ENCODE results near the gene FOXJ3. TPM values are rescaled to one million over a fixed set of nuclear protein-coding genes. Genes with fewer than 3 reads are reported as not detected.

The FOXJ3 gene
- total and polyA plus RNA-seq, 9 donors: 18.7 to 59.0 (median 49.4) TPM

DNA sequence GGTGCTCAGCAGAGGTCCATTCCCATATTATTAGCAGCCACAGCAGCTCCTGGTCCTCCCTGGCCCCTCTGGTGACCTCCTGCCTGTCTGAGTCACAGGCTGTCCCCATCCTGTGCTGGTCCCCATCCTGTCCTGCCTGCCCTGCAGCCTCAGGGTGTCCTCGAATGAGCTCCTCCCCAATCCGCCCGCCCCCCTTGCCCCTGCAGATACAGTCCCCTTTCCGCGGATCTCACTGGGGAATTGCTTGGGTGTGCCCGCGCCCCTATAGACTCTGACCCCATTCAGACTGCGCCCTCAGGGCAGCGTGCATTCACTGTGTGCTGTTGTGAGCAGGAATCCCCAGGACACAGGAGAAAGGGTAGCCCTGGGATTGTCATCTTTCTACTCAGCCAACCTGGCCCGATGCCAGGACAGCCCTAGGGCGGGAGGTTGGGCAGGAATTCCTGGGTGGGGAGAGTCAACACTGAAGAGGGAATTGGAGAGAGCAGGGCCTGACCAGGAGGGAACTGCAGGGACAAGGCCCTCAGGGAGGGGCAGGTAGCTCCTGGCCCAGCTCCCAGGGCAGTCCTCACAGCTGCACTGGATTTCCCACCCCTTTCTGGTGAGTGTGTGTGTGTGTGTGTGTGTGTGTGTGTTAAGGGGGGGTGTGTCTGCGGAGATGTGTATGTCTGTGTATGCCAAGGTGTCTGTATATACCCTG is 169.4 kb downstream of the FOXJ3 start:
- no peak overlapping the region for H3K27ac ChIP-seq

GRCh38 chr1:42164551-42165420 is 170.2 kb downstream of the FOXJ3 start, which contains the start of gene GUCA2A:
GUCA2A (minus strand) TSS chr1:42164745; CDS start chr1:42164712, 33 bp downstream.
- Histone ChIP-seq H3K4me3 (no peak within 1 kb of the TSS), H3K4me1 (ENCODE audit: insufficient read depth) (no peaks in the 10 kb centered on the region), H3K27me3 (no peaks in the 10 kb centered on the region), H3K9me3 (no peaks in the 10 kb centered on the region), H3K36me3 (no peaks in the 10 kb centered on the region), H3K27ac (no peak within 1 kb of the TSS)
- TF ChIP-seq EP300 (IDR thresholded peaks at IDR 0.05) (no peak), CTCF (IDR thresholded peaks at IDR 0.05) (no peak), POLR2A (IDR thresholded peaks at IDR 0.05) (no peak)
- intact Hi-C loops (cut with DNase I): no loop called here
- WGBS, 3 donors: 67 to 77% (median 75%) methylated on average over 24 of the region's 24 CpGs
- no peak for DNase-seq

More for the DNA sequence above, 169.4 kb downstream of the FOXJ3 start:
- WGBS, 3 donors: 48 to 56% (median 55%) methylated on average over 12 of the region's 12 CpGs
- H3K4me3 ChIP-seq: no peak overlapping the region
- TF ChIP-seq POLR2A (IDR thresholded peaks at IDR 0.05): no peak
- no peak for TF ChIP-seq CTCF (IDR thresholded peaks at IDR 0.05)
- no peak for TF ChIP-seq EP300 (IDR thresholded peaks at IDR 0.05)
- intact Hi-C loops (cut with DNase I): no loop called here
- no peaks in the 10 kb centered on the region for H3K36me3 ChIP-seq
- H3K9me3 ChIP-seq: no peaks in the 10 kb centered on the region
- no peaks in the 10 kb centered on the region for H3K4me1 ChIP-seq (ENCODE audit: insufficient read depth)
- no peak for DNase-seq
- no peaks in the 10 kb centered on the region for H3K27me3 ChIP-seq

DNA sequence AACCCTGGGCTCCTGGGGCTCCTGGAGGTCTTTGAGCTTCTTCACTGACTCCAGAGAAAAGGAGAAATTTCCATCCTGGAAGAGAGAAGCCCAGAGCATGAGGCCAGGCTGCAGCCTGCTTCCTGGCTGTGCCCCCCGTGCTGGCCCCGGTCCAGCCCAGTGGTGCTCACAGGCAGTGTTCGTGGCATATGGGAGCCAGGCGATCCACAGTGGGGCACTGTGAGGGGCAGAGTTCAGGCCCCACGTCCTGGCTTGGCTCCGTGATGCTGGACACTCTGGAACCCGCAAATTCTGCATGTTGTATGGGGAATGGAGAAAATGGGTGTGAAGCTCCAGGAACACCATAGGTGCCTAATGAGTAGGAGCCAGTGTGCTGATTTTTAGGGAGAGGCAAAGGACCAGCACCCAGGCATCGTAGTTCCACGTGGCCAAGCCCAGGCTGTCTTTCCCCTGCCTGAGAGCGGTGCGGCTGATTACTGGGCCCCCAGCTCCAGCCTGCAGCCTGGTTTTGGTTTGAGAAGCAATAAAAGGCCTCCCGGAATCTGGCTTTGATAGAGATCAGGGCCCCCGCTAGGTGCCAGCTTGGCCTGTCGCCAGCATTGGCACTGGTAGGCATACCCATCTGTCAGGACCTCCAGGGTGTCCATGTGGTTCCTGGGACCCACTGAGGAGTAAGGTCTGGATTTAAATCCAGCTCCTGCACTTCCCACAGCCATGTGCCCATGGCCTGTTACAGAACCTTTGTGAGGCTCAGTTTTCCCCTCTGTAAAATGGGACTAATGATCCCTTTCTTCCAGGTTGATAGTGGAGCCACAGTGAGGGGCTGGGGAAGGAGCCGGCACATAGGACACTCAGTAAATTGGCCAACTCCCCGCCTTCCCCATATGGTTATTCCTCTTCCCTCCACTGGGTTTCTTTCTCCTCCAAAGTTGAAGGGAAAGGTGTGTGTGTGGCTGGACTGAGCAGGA is 171.2 kb downstream of the FOXJ3 start:
- no peaks in the 10 kb centered on the region for H3K36me3 ChIP-seq
- H3K4me3 ChIP-seq: no peak overlapping the region
- H3K27me3 ChIP-seq: no peaks in the 10 kb centered on the region
- intact Hi-C loops (cut with DNase I): no loop called here
- no peaks in the 10 kb centered on the region for H3K9me3 ChIP-seq
- no peak for DNase-seq
- WGBS, 3 donors: 76 to 81% (median 79%) methylated on average over 16 of the region's 16 CpGs
- no peaks in the 10 kb centered on the region for H3K4me1 ChIP-seq (ENCODE audit: insufficient read depth)
- no peak for TF ChIP-seq POLR2A (IDR thresholded peaks at IDR 0.05)
- no peak for TF ChIP-seq CTCF (IDR thresholded peaks at IDR 0.05)
- H3K27ac ChIP-seq: no peak overlapping the region

DNA sequence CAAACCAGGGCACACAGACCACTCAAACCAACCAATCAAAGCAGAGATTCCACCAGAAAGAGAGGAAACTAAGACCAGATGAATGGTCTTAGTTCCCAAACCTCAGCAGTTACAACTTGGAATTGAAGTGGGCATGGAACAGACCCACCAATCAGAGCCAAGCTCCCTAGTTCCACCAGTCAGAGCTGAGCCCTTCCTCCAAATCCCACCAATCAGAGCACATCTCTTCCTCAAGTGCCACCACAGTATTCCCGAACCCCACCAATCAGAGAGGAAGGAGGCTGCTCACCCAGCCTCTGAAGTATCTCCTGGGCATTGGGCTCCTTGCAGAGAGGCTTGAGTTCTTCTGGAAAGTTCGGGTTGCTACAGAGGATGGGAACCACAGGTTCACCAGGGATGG is 171.9 kb downstream of the FOXJ3 start:
- TF ChIP-seq CTCF (IDR thresholded peaks at IDR 0.05) (no peak), EP300 (IDR thresholded peaks at IDR 0.05) (no peak), POLR2A (IDR thresholded peaks at IDR 0.05) (no peak)
- intact Hi-C loops (cut with DNase I): no loop called here
- Histone ChIP-seq H3K4me3 (no peak overlapping the region), H3K27ac (no peak overlapping the region), H3K27me3 (no peaks in the 10 kb centered on the region), H3K9me3 (no peaks in the 10 kb centered on the region), H3K4me1 (ENCODE audit: insufficient read depth) (no peaks in the 10 kb centered on the region), H3K36me3 (no peaks in the 10 kb centered on the region)
- 80 to 87% (median 83%) methylated on average over 2 of the region's 2 CpGs for WGBS, 3 donors
- no peak for DNase-seq
